Tibial artery (tissue), 4 donors: ENCODE results near the gene VDAC2.

Source experiments
- DNase-seq, 2 donors: peaks; one replicate each; pipeline ENCODE4 v3.0.0-alpha.2; 2019
- H3K27ac ChIP-seq, 2 donors: fragments of 200-600 bp; sonication (generic) in 1 of 2; 1 replicate in 1 of 2; 2 replicates in 1 of 2; pipeline ENCODE4 v1.5.1; 2018 to 2019; ENCODE audit warnings: mild to moderate bottlenecking in 1 of 2
- H3K27me3 ChIP-seq, 2 donors: fragments of 200-600 bp; sonication (generic) in 1 of 2; one replicate each; pipeline versions ENCODE4 v1.5.1 to v1.6.0; 2016 to 2019
- H3K36me3 ChIP-seq, 3 donors: fragments of 200-600 bp; sonication (generic) in 2 of 3; one replicate each; pipeline ENCODE4 v1.5.1; 2016 to 2019; ENCODE audit warnings: mild to moderate bottlenecking in 2 of 3
- H3K4me1 ChIP-seq, 4 donors: fragments of 200-600 bp; sonication (generic) in 2 of 4; 1 replicate in 3 of 4; 2 replicates in 1 of 4; pipeline ENCODE4 v1.5.1; 2016 to 2019
- H3K4me3 ChIP-seq, 2 donors: fragments of 200-600 bp; sonication (generic) in 1 of 2; 1 replicate in 1 of 2; 2 replicates in 1 of 2; pipeline ENCODE4 v1.5.1; 2018 to 2019; ENCODE audit warnings: mild to moderate bottlenecking in 2 of 2
- H3K9me3 ChIP-seq, 3 donors: fragments of 200-600 bp; sonication (generic) in 1 of 3; one replicate each; pipeline ENCODE4 v1.5.1; 2016 to 2019
- intact Hi-C: fragments of 100-400 bp; cut with DNase I; formaldehyde crosslinking; loops from one replicate; pipeline ENCODE4 v1.15.0; 2023; ENCODE audit warnings: low total_unique reads
- TF ChIP-seq, protein P1 (sequence below), 2 experiments: fragments of 200-600 bp in 1 of 2; fragments of 450-650 bp in 1 of 2; IDR thresholded peaks; one replicate each; pipeline ENCODE4 v1.5.1; 2017 to 2019; ENCODE audit warnings: antibody characterized with exemption in 2 of 2, mild to moderate bottlenecking in 1 of 2, moderate library complexity in 1 of 2

The VDAC2 gene

GRCh38 chr10:75226095-75226494 lies 15.5 kb downstream of the VDAC2 start:
- no peak for DNase-seq
- no peaks in the 10 kb centered on the region for H3K27me3 ChIP-seq
- peaks cover 0 to 73% (median 49%) of the 10 kb centered on the region in 4 donors for H3K4me1 ChIP-seq
- peaks cover 29 to 46% (median 43%) of the 10 kb centered on the region in 3 donors for H3K36me3 ChIP-seq
- intact Hi-C loops, result no loop called here
- TF ChIP-seq, protein P1, sequence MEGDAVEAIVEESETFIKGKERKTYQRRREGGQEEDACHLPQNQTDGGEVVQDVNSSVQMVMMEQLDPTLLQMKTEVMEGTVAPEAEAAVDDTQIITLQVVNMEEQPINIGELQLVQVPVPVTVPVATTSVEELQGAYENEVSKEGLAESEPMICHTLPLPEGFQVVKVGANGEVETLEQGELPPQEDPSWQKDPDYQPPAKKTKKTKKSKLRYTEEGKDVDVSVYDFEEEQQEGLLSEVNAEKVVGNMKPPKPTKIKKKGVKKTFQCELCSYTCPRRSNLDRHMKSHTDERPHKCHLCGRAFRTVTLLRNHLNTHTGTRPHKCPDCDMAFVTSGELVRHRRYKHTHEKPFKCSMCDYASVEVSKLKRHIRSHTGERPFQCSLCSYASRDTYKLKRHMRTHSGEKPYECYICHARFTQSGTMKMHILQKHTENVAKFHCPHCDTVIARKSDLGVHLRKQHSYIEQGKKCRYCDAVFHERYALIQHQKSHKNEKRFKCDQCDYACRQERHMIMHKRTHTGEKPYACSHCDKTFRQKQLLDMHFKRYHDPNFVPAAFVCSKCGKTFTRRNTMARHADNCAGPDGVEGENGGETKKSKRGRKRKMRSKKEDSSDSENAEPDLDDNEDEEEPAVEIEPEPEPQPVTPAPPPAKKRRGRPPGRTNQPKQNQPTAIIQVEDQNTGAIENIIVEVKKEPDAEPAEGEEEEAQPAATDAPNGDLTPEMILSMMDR (IDR thresholded peaks at IDR 0.05), result no peak
- H3K27ac ChIP-seq, result peak overlapping the region; percentile 74 to 80
- peak overlapping the region in 1 of 2 donors; percentile 19 for H3K4me3 ChIP-seq
- H3K9me3 ChIP-seq, result no peaks in the 10 kb centered on the region

DNA sequence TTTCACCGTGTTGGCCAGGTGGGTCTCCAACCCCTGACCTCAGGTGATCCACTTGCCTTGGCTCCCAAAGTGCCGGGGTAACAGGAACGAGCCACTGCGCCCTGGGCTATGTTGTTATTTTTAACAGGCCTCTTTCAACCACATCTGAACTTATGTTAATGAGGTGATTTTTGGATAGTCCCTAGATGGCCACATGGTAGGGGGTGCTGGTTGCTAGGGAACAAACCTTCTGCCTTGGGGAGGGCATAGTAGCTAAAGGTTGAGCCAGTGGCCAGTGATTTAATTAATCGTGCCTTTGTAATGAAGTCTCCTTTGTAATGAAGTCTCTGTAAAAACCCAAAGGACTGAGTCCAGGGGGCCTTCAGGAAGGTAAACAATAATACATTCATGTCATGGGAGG lies 16.1 kb downstream of the VDAC2 start:
- Histone ChIP-seq H3K36me3 (peaks cover 24 to 46% (median 38%) of the 10 kb centered on the region in 3 donors), H3K4me1 (peaks cover 0 to 73% (median 49%) of the 10 kb centered on the region in 4 donors), H3K27me3 (no peaks in the 10 kb centered on the region), H3K27ac (peak overlapping the region; percentile 74 to 80), H3K9me3 (no peaks in the 10 kb centered on the region), H3K4me3 (no peak overlapping the region)
- TF ChIP-seq, protein P1 (IDR thresholded peaks at IDR 0.05), result no peak
- intact Hi-C loops, result no loop called here
- DNase-seq, result no peak

GRCh38 chr10:75228278-75228677 lies 17.7 kb downstream of the VDAC2 start:
- peak in 1 of 2 donors; percentile 21 for DNase-seq
- Histone ChIP-seq H3K4me1 (peaks cover 0 to 71% (median 49%) of the 10 kb centered on the region in 4 donors), H3K9me3 (no peaks in the 10 kb centered on the region), H3K4me3 (no peak overlapping the region), H3K36me3 (peaks cover 8 to 37% (median 22%) of the 10 kb centered on the region in 3 donors), H3K27me3 (no peaks in the 10 kb centered on the region), H3K27ac (peak overlapping the region; percentile 6 to 74)
- TF ChIP-seq, protein P1 (IDR thresholded peaks at IDR 0.05), result no peak
- intact Hi-C loops, result no loop called here

- peak overlapping the region; percentile 6 to 20 for H3K27ac ChIP-seq
Observed at GRCh38 chr10:75228834-75229233, 18.2 kb downstream of the VDAC2 start.

DNA sequence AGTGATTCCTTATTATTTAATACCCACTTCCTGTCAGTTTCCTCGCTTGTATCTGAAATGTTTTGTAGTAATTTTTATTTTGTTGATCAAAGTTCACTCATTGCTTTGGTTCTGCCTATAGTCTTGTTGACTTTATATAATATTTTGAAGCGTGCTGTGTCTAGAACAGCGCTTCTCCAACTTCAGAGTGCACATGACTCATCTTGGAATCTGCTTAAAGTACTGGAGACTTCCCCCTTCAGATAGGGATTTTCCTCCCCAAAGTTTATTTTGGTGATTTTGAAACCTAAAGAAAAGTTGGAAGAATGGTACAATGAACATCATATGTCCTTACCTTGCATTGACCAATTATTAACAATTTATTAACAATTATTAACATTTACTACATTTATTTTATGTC lies 19.4 kb downstream of the VDAC2 start:
- TF ChIP-seq, protein P1 (IDR thresholded peaks at IDR 0.05), result no peak
- no peak for DNase-seq
- intact Hi-C loops, result loop anchor here (5.0 to 10.0 kb wide), 2 partner anchors 43 to 405 kb away; partner anchors contain the start of gene KAT6B
- Histone ChIP-seq H3K4me1 (peaks cover 0 to 69% (median 40%) of the 10 kb centered on the region in 4 donors), H3K36me3 (peaks cover 0 to 28% (median 13%) of the 10 kb centered on the region in 3 donors), H3K27me3 (no peaks in the 10 kb centered on the region), H3K9me3 (no peaks in the 10 kb centered on the region), H3K4me3 (no peak overlapping the region), H3K27ac (peak overlapping the region in 1 of 2 donors; percentile 20)

More at GRCh38 chr10:75228834-75229233, 18.2 kb downstream of the VDAC2 start:
- H3K4me1 ChIP-seq, result peaks cover 0 to 70% (median 46%) of the 10 kb centered on the region in 4 donors
- H3K9me3 ChIP-seq, result no peaks in the 10 kb centered on the region
- no peak for DNase-seq
- intact Hi-C loops, result no loop called here
- H3K36me3 ChIP-seq, result peaks cover 3 to 32% (median 16%) of the 10 kb centered on the region in 3 donors
- H3K27me3 ChIP-seq, result no peaks in the 10 kb centered on the region
- TF ChIP-seq, protein P1 (IDR thresholded peaks at IDR 0.05), result no peak
- H3K4me3 ChIP-seq, result no peak overlapping the region
